Retinal pigment epithelial cell (primary cell): ENCODE measurements around the gene CDC42BPG.

Experiments used
- DNase-seq: peaks from one replicate; pipeline ENCODE4 v3.0.0-alpha.2; 2010; ENCODE audit warnings: low read depth
- H3K4me3 ChIP-seq: 2 replicates; pipeline ENCODE4 v1.5.1; 2011; ENCODE audit warnings: mild to moderate bottlenecking, low read length, control low read depth, moderate library complexity
- CTCF ChIP-seq: conservative IDR thresholded peaks from 2 replicates; pipeline ENCODE4 v1.5.1; 2011; ENCODE audit warnings: low read depth, low read length, control low read depth, inconsistent platforms

CDC42BPG gene

GRCh38 chr11:64879244-64879900 is 34.9 kb upstream of the CDC42BPG start:
- H3K4me3 ChIP-seq = peak overlapping the region; percentile 75
- TF ChIP-seq CTCF = no peak
- no peak for DNase-seq

GRCh38 chr11:64878494-64879243 is 34.2 kb upstream of the CDC42BPG start, which contains the start of gene EHD1:
Gene EHD1 (minus strand): TSS chr11:64878621. CDS start chr11:64878464, 157 bp downstream.
- H3K4me3 ChIP-seq = peak within 1 kb of the TSS; percentile 95
- peak; percentile 86 for DNase-seq
- TF ChIP-seq CTCF = peak; percentile 58

- no peak for TF ChIP-seq CTCF
- no peak for DNase-seq
- H3K4me3 ChIP-seq = peak overlapping the region; percentile 95
Observed at GRCh38 chr11:64878223-64878493, 33.7 kb upstream of the CDC42BPG start.

GRCh38 chr11:64877390-64878222 is 33.2 kb upstream of the CDC42BPG start:
- no peak for DNase-seq

GRCh38 chr11:64876835-64877341 is 32.4 kb upstream of the CDC42BPG start:
- no peak for TF ChIP-seq CTCF
- no peak for DNase-seq
- H3K4me3 ChIP-seq = peak overlapping the region; percentile 95

More at GRCh38 chr11:64877390-64878222, 33.2 kb upstream of the CDC42BPG start:
- TF ChIP-seq CTCF = no peak
- H3K4me3 ChIP-seq = peak overlapping the region; percentile 95

GRCh38 chr11:64876229-64876750 is 31.8 kb upstream of the CDC42BPG start:
- H3K4me3 ChIP-seq = peak overlapping the region; percentile 95
- TF ChIP-seq CTCF = no peak
- DNase-seq = no peak
